H1 (cell line): ENCODE data around the gene GIMAP7. TPM values are rescaled to one million over a fixed set of nuclear protein-coding genes. Genes with fewer than 3 reads are reported as not detected.

ENCODE experiments used
- SIN3A ChIP-seq, 2 experiments: IDR thresholded peaks in 1 of 2; conservative IDR thresholded peaks in 1 of 2; 2 replicates each; pipeline ENCODE4 v1.6.1; 2011 to 2012; ENCODE audit warnings: low read length in 2 of 2, improper control_type of control experiment in 1 of 2, low read depth in 1 of 2, mild to moderate bottlenecking in 1 of 2
- USF2 ChIP-seq: IDR thresholded peaks from 2 replicates; pipeline ENCODE4 v1.6.1; 2011; ENCODE audit warnings: low read length, improper control_type of control experiment
- polyA plus RNA-seq, 7 experiments: library from polyadenylated mRNA; depleted of rRNA in 3 of 7; stranded (reverse) in 5 of 7; unstranded in 2 of 7; fragments of >200 nt in 5 of 7; fragments of 200-250 nt in 2 of 7; gene quantifications; 1 replicate in 5 of 7; 2 replicates in 1 of 7; 4 replicates in 1 of 7; pipeline versions ENCODE4 v1.2.1 to v1.2.3, GENCODE V29; 2011 to 2013; ENCODE audit warnings: missing spikeins in 2 of 7, mixed read lengths in 2 of 7
- total RNA-seq: library from RNA; stranded (reverse); fragmentation: NEBNext Ultra II Directional; extraction: Animal tissue kit (Norgen Biotek cat#: 25700); gene quantifications from 2 replicates; pipeline ENCODE4 v1.2.1, GENCODE V29; 2021

The GIMAP7 gene
- total and polyA plus RNA-seq, 2 of the 8 experiments (the other 6 are each of a cell fraction or from before 2014, with no cell fraction given): not detected

GRCh38 chr7:150473902-150474301 is 40.8 kb upstream of the GIMAP7 start (continued):
- TF ChIP-seq USF2 (no peak), SIN3A (conservative IDR thresholded peaks at IDR 0.05 in 1 of 2, IDR thresholded peaks at IDR 0.05 in 1 of 2; ENCODE audit: low read depth in 1 of 2, low read length in 2 of 2) (no peak)
